NCI-H1436 treated with DMSO at 0.1 percent for 48 hours (cell line): Measurements from ENCODE around the gene TAF9.
"Not testable (repeated sequence)": the region's sequence is repeated elsewhere in the genome, so short reads cannot be mapped to it uniquely, and the experiment has no call there.

Experiments
- DNase-seq: peaks from one replicate; lab custom pipeline; 2025; lab: John Stamatoyannopoulos, UW

Gene TAF9

GRCh38 chr5:69335341-69335935 lies 33.9 kb downstream of the TAF9 start:
- DNase-seq: no peak

GRCh38 chr5:69334793-69335268 lies 34.5 kb downstream of the TAF9 start:
- no peak for DNase-seq

GRCh38 chr5:69333668-69334315 lies 35.5 kb downstream of the TAF9 start:
- DNase-seq: not testable (repeated sequence)

GRCh38 chr5:69331528-69332445 lies 37.5 kb downstream of the TAF9 start:
- DNase-seq: no peak

- no peak for DNase-seq
These were observed 39.3 kb downstream of the TAF9 start for GRCh38 chr5:69329905-69330489.

- DNase-seq: no peak
These were observed 43.0 kb downstream of the TAF9 start for GRCh38 chr5:69326365-69326764.

GRCh38 chr5:69317391-69317790 lies 51.9 kb downstream of the TAF9 start:
- DNase-seq: no peak

- DNase-seq: no peak
These were observed 53.3 kb downstream of the TAF9 start for GRCh38 chr5:69315972-69316371.
